Measurements from ENCODE around the gene CCDC89. TPM values are rescaled to one million over a fixed set of nuclear protein-coding genes. Genes with fewer than 3 reads are reported as not detected.

CCDC89 gene
- polyA plus RNA-seq, 1 experiment = 2.5 TPM

GRCh38 chr11:85698195-85698594, 12.2 kb upstream of the CCDC89 start:
- no peak overlapping the region for H3K27ac ChIP-seq (ENCODE audit: low read depth, low read length)
- H3K27me3 ChIP-seq (ENCODE audit: control insufficient read depth, insufficient read depth, low read length) = no peaks in the 10 kb centered on the region
- ChIA-PET CTCF (no interaction called here), POLR2A (interaction anchor here (1.4 kb wide), 1 partner anchor 12 kb away, joined by 5 read pairs; the partner anchor contains the start of gene CCDC89)
- no peak for TF ChIP-seq CTCF (IDR thresholded peaks at IDR 0.05; ENCODE audit: low read depth, low read length)
- no peak for DNase-seq (ENCODE audit: low read depth, low spot score)
- no peaks in the 10 kb centered on the region for H3K9me3 ChIP-seq (ENCODE audit: control insufficient read depth, insufficient read depth, low read length)
- H3K4me3 ChIP-seq (ENCODE audit: low read depth, low read length) = no peak overlapping the region

GRCh38 chr11:85697747-85698146, 11.8 kb upstream of the CCDC89 start:
- POLR2A ChIA-PET = no interaction called here
- DNase-seq (ENCODE audit: low read depth, low spot score) = no peak
- Histone ChIP-seq H3K4me3 (ENCODE audit: low read depth, low read length) (no peak overlapping the region), H3K27ac (ENCODE audit: low read depth, low read length) (no peak overlapping the region), H3K9me3 (ENCODE audit: control insufficient read depth, insufficient read depth, low read length) (no peaks in the 10 kb centered on the region), H3K27me3 (ENCODE audit: control insufficient read depth, insufficient read depth, low read length) (no peaks in the 10 kb centered on the region)
- CTCF ChIA-PET = no interaction called here
- no peak for TF ChIP-seq CTCF (IDR thresholded peaks at IDR 0.05; ENCODE audit: low read depth, low read length)

- ChIA-PET CTCF (interaction anchor here (0.6 to 2.0 kb wide), 13 partner anchors 9 to 1159 kb away, joined by 3 to 9 read pairs (median 4); partner anchors contain the start of genes CCDC83 and CCDC89), POLR2A (interaction anchor here (2.3 kb wide), 1 partner anchor 9 kb away, joined by 5 read pairs; the partner anchor contains the start of gene CCDC89)
- DNase-seq (ENCODE audit: low read depth, low spot score) = no peak
- Histone ChIP-seq H3K27me3 (ENCODE audit: control insufficient read depth, insufficient read depth, low read length) (no peaks in the 10 kb centered on the region), H3K9me3 (ENCODE audit: control insufficient read depth, insufficient read depth, low read length) (no peaks in the 10 kb centered on the region), H3K4me3 (ENCODE audit: low read depth, low read length) (no peak overlapping the region), H3K27ac (ENCODE audit: low read depth, low read length) (no peak overlapping the region)
- TF ChIP-seq CTCF (IDR thresholded peaks at IDR 0.05; ENCODE audit: low read depth, low read length) = no peak
Measured at GRCh38 chr11:85695546-85695945, 9.6 kb upstream of the CCDC89 start.

- Histone ChIP-seq H3K9me3 (ENCODE audit: control insufficient read depth, insufficient read depth, low read length) (no peaks in the 10 kb centered on the region), H3K4me3 (ENCODE audit: low read depth, low read length) (no peak overlapping the region), H3K27me3 (ENCODE audit: control insufficient read depth, insufficient read depth, low read length) (no peaks in the 10 kb centered on the region), H3K27ac (ENCODE audit: low read depth, low read length) (no peak overlapping the region)
- DNase-seq (ENCODE audit: low read depth, low spot score) = no peak
- ChIA-PET POLR2A (interaction anchor here (2.3 kb wide), 1 partner anchor 8 kb away, joined by 5 read pairs; the partner anchor contains the start of gene CCDC89), CTCF (interaction anchor here (1.0 to 2.6 kb wide), 10 partner anchors 8 to 160 kb away, joined by 3 to 19 read pairs (median 4); partner anchors contain the start of genes CCDC83 and CCDC89)
- TF ChIP-seq CTCF (IDR thresholded peaks at IDR 0.05; ENCODE audit: low read depth, low read length) = peak; percentile 54
Measured at GRCh38 chr11:85694385-85694980, 8.5 kb upstream of the CCDC89 start.

GRCh38 chr11:85685125-85685819, 723 bp downstream of the CCDC89 start:
- H3K27ac ChIP-seq (ENCODE audit: low read depth, low read length) = peak overlapping the region; percentile 80
- no peaks in the 10 kb centered on the region for H3K9me3 ChIP-seq (ENCODE audit: control insufficient read depth, insufficient read depth, low read length)
- no peaks in the 10 kb centered on the region for H3K27me3 ChIP-seq (ENCODE audit: control insufficient read depth, insufficient read depth, low read length)
- ChIA-PET POLR2A (interaction anchor here (0.5 to 2.7 kb wide), 16 partner anchors 14 to 617 kb away, joined by 3 to 43 read pairs (median 6); partner anchors contain the start of genes CCDC83, CREBZF, DLG2 and TMEM126A), CTCF (interaction anchor here (0.5 to 2.2 kb wide), 8 partner anchors 10 to 357 kb away, joined by 3 to 11 read pairs (median 5); partner anchors contain the start of genes CCDC83 and CREBZF)
- peak overlapping the region; percentile 69 for H3K4me3 ChIP-seq (ENCODE audit: low read depth, low read length)
- no peak for TF ChIP-seq CTCF (IDR thresholded peaks at IDR 0.05; ENCODE audit: low read depth, low read length)
- peak; percentile 55 for DNase-seq (ENCODE audit: low read depth, low spot score)
